Mesenchymal stem cell (in vitro differentiated cells and primary cell): ENCODE data around the gene PATZ1.
A peak's percentile ranks its signal among the peaks of the same experiment; 100 is the strongest.

ENCODE experiments used
- DNase-seq: peaks from one replicate; pipeline ENCODE4 v3.0.0-alpha.2; 2013
- H2AFZ ChIP-seq: one replicate; pipeline ENCODE4 v1.6.1; 2013; ENCODE audit warnings: low read depth, mild to moderate bottlenecking, control low read depth, inconsistent platforms, low read length, moderate library complexity
- H2AK5ac ChIP-seq: 2 replicates; pipeline ENCODE4 v1.6.1; 2013; ENCODE audit warnings: low read length, moderate library complexity, mild to moderate bottlenecking, inconsistent platforms; ENCODE audit not compliant: severe bottlenecking
- H2BK120ac ChIP-seq: one replicate; pipeline ENCODE4 v1.6.1; 2013; ENCODE audit warnings: low read depth, mild to moderate bottlenecking, inconsistent platforms, low read length, moderate library complexity
- H2BK12ac ChIP-seq, 2 experiments: one replicate each; pipeline ENCODE4 v1.6.1; 2013; ENCODE audit warnings: inconsistent platforms in 2 of 2, low read length in 2 of 2, mild to moderate bottlenecking in 2 of 2, moderate library complexity in 2 of 2, control low read depth in 1 of 2
- H2BK15ac ChIP-seq: one replicate; pipeline ENCODE4 v1.6.1; 2013; ENCODE audit warnings: mild to moderate bottlenecking, low read depth, inconsistent platforms; ENCODE audit not compliant: poor library complexity, severe bottlenecking
- H2BK5ac ChIP-seq: 2 replicates; pipeline ENCODE4 v1.6.1; 2013; ENCODE audit warnings: low read depth, mild to moderate bottlenecking, low read length, control low read depth, inconsistent platforms; ENCODE audit not compliant: poor library complexity, severe bottlenecking
- H3K14ac ChIP-seq, 2 experiments: one replicate each; pipeline ENCODE4 v1.6.1; 2013; ENCODE audit warnings: inconsistent platforms in 2 of 2, low read length in 2 of 2, control low read depth in 1 of 2, mild to moderate bottlenecking in 1 of 2, moderate library complexity in 1 of 2
- H3K18ac ChIP-seq, 2 experiments: one replicate each; pipeline ENCODE4 v1.6.1; 2013; ENCODE audit warnings: inconsistent platforms in 2 of 2, low read length in 2 of 2, control low read depth in 1 of 2, low read depth in 1 of 2, mild to moderate bottlenecking in 1 of 2
- H3K23ac ChIP-seq, 2 experiments: one replicate each; pipeline ENCODE4 v1.6.1; 2013; ENCODE audit warnings: inconsistent platforms in 2 of 2, low read length in 2 of 2, mild to moderate bottlenecking in 2 of 2, moderate library complexity in 2 of 2, control low read depth in 1 of 2
- H3K27ac ChIP-seq: 2 replicates; pipeline ENCODE4 v1.5.1; 2013; ENCODE audit warnings: mild to moderate bottlenecking, moderate library complexity, low read length, control low read depth, inconsistent platforms; ENCODE audit not compliant: poor library complexity, severe bottlenecking
- H3K27me3 ChIP-seq, 2 experiments: 2 replicates each; pipeline versions ENCODE4 v1.6.1 to v1.7.0; 2013; ENCODE audit warnings: low read length in 2 of 2, mild to moderate bottlenecking in 2 of 2, moderate library complexity in 2 of 2, control low read depth in 1 of 2, inconsistent platforms in 1 of 2; ENCODE audit not compliant: control insufficient read depth in 1 of 2, insufficient read depth in 1 of 2
- H3K36me3 ChIP-seq, 2 experiments: 2 replicates each; pipeline versions ENCODE4 v1.6.1 to v1.7.0; 2013; ENCODE audit warnings: low read length in 2 of 2, control low read depth in 1 of 2, inconsistent platforms in 1 of 2, low read depth in 1 of 2, mild to moderate bottlenecking in 1 of 2; ENCODE audit not compliant: insufficient read depth in 2 of 2, control insufficient read depth in 1 of 2
- H3K4ac ChIP-seq, 2 experiments: one replicate each; pipeline ENCODE4 v1.6.1; 2013; ENCODE audit warnings: inconsistent platforms in 2 of 2, low read length in 2 of 2, mild to moderate bottlenecking in 2 of 2, moderate library complexity in 2 of 2, control low read depth in 1 of 2, low read depth in 1 of 2
- H3K4me1 ChIP-seq: 2 replicates; pipeline ENCODE4 v1.6.1; 2013; ENCODE audit warnings: low read depth, low read length, control low read depth; ENCODE audit not compliant: control insufficient read depth, insufficient read depth
- H3K4me2 ChIP-seq: 2 replicates; pipeline ENCODE4 v1.6.1; 2013; ENCODE audit warnings: low read length, mild to moderate bottlenecking, inconsistent platforms; ENCODE audit not compliant: poor library complexity, severe bottlenecking
- H3K4me3 ChIP-seq, 2 experiments: 2 replicates each; pipeline versions ENCODE4 v1.5.1 to v1.7.0; 2013; ENCODE audit warnings: low read length in 2 of 2, mild to moderate bottlenecking in 2 of 2, control low read depth in 1 of 2, low read depth in 1 of 2; ENCODE audit not compliant: insufficient read depth in 1 of 2
- H3K79me1 ChIP-seq: replicated peaks from 2 replicates; pipeline ENCODE4 v1.6.1; 2013; ENCODE audit warnings: mild to moderate bottlenecking, control low read depth, low read length, inconsistent platforms; ENCODE audit not compliant: poor library complexity, severe bottlenecking
- H3K9ac ChIP-seq: 2 replicates; pipeline ENCODE4 v1.7.0; 2013; ENCODE audit warnings: mild to moderate bottlenecking, low read length, moderate library complexity
- H3K9me3 ChIP-seq: 2 replicates; pipeline ENCODE4 v1.7.0; 2013; ENCODE audit warnings: mild to moderate bottlenecking, low read length; ENCODE audit not compliant: control insufficient read depth
- H4K8ac ChIP-seq: one replicate; pipeline ENCODE4 v1.6.1; 2013; ENCODE audit warnings: inconsistent platforms, mild to moderate bottlenecking, low read length, moderate library complexity
- H4K91ac ChIP-seq: one replicate; pipeline ENCODE4 v1.6.1; 2013; ENCODE audit warnings: mild to moderate bottlenecking, low read length, inconsistent platforms
- WGBS: methylation state at CpG from one replicate; pipeline ENCODE4 v1.1.7; 2013; ENCODE audit warnings: mixed read lengths; 5-methylcytosine and 5-hydroxymethylcytosine counted together

The PATZ1 gene

DNA sequence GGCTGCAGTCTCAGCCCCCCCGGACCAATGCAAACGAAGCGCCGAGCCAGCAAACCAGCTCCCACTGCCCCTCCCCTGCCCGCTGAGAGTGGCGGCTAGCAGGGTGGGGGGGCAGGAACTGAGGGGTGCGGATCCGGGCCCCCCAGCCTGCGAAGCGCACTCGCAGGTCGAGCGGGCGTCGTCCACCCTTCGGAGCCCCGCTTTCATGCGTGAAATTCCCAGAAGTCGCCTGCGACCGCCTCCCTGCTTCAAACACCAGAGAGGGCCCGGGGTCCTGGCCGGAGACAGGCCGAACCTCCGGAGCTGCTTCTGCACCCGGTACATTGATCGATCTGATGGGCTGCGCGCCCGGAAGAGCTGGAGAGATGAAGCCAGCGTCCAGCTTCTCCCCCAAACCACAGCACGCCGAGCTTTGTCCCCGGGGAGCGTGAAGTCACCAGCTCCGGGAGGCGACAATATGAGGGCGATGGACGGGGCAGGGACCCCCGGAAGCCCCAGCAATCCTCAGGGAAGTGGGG lies 646 bp upstream of the PATZ1 start:
- H2BK12ac ChIP-seq, result peak overlapping the region; percentile 7 to 63
- H4K91ac ChIP-seq, result peak overlapping the region; percentile 92
- H2BK5ac ChIP-seq, result peak overlapping the region; percentile 71
- peak overlapping the region; percentile 62 for H2AFZ ChIP-seq
- peaks cover 37% of the 10 kb centered on the region for H3K4me1 ChIP-seq
- 1% methylated on average over 33 of the region's 40 CpGs for whole genome bisulfite sequencing
- peak overlapping the region in 1 of 2 experiments; percentile 44 for H3K14ac ChIP-seq
- peak overlapping the region; percentile 95 for H3K4me2 ChIP-seq
- H3K4me3 ChIP-seq, result peak overlapping the region; percentile 56 to 82
- H2AK5ac ChIP-seq, result peak overlapping the region; percentile 14
- H3K79me1 ChIP-seq, result peaks cover 18% of the 10 kb centered on the region
- H3K9ac ChIP-seq, result peak overlapping the region; percentile 83
- H2BK15ac ChIP-seq, result peak overlapping the region; percentile 80
- H3K9me3 ChIP-seq, result no peaks in the 10 kb centered on the region
- H4K8ac ChIP-seq, result peak overlapping the region; percentile 98
- peaks cover 13 to 22% of the 10 kb centered on the region in 2 experiments for H3K36me3 ChIP-seq
- peak overlapping the region; percentile 87 for H3K27ac ChIP-seq
- peak overlapping the region; percentile 93 to 95 for H3K18ac ChIP-seq
- no peak overlapping the region for H3K23ac ChIP-seq
- peak; percentile 75 for DNase-seq
- H3K27me3 ChIP-seq, result peaks cover 0 to 2% of the 10 kb centered on the region in 2 experiments
- H3K4ac ChIP-seq, result peak overlapping the region; percentile 32 to 78
- peak overlapping the region; percentile 94 for H2BK120ac ChIP-seq

DNA sequence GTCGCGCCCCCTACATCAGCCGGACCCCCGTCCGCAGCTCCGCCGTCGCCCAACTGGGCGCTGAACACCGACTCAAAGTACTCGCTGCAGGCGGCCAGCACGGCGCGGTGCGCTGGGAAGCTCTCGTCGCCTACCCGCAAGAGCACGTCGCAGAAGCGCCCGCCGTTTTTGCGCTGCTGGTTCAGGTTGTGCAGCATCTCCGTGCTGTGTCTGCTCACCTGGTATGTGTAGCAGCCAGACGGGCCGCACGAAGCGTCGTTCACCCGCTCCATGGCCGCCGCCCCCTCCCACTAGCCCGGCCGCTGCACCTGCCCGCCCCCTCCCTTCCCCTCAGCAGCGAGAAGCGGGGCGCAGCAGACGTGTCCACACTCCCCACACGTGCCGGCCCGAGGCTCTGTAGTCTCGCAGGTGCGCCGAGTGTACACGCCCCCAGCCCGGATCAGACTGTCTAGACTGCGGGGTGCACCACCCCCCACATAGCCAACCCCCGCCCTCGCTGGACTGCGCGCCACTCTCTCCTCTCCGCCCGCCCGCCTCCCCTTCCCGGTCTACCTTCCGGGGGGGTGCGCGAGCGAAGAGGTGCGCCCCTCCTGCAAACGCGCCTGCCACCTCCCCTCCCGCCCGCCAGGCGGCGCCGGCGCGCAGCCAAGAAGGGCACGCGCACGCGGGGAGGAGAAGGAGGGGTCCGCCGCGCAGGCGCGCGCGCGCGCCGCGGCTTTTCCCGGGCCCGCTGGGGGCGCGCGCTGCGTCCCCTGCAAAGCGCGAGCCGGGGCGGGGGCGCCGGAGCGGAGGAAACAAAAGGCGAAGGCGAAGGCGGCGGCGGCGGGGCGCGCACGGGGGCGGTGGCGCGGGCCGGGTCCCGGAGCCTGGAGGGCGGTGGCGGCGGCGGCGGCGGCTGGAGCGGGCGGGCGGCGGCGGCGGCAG lies 553 bp downstream of the PATZ1 start:
- H2BK15ac ChIP-seq, result peak overlapping the region; percentile 31
- H3K4me1 ChIP-seq, result peaks cover 39% of the 10 kb centered on the region
- no peak overlapping the region for H3K9ac ChIP-seq
- DNase-seq, result peak; percentile 86
- H3K4ac ChIP-seq, result peak overlapping the region; percentile 88 to 90
- peaks cover 30% of the 10 kb centered on the region for H3K79me1 ChIP-seq
- H2AK5ac ChIP-seq, result no peak overlapping the region
- H3K27me3 ChIP-seq, result no peaks in the 10 kb centered on the region
- H3K4me2 ChIP-seq, result peak overlapping the region; percentile 95
- H4K8ac ChIP-seq, result peak overlapping the region; percentile 92
- 1% methylated on average over 77 of the region's 126 CpGs for WGBS
- peak overlapping the region; percentile 74 to 75 for H3K4me3 ChIP-seq
- H2BK120ac ChIP-seq, result peak overlapping the region; percentile 94
- peak overlapping the region; percentile 95 for H4K91ac ChIP-seq
- no peak overlapping the region for H3K27ac ChIP-seq
- peak overlapping the region; percentile 80 to 82 for H3K18ac ChIP-seq
- H3K36me3 ChIP-seq, result peaks cover 25 to 34% of the 10 kb centered on the region in 2 experiments
- H2BK12ac ChIP-seq, result peak overlapping the region in 1 of 2 experiments; percentile 35
- H2BK5ac ChIP-seq, result no peak overlapping the region
- peak overlapping the region in 1 of 2 experiments; percentile 96 for H3K14ac ChIP-seq
- H3K9me3 ChIP-seq, result no peaks in the 10 kb centered on the region
- H2AFZ ChIP-seq, result peak overlapping the region; percentile 46
- H3K23ac ChIP-seq, result peak overlapping the region in 1 of 2 experiments; percentile 2

DNA sequence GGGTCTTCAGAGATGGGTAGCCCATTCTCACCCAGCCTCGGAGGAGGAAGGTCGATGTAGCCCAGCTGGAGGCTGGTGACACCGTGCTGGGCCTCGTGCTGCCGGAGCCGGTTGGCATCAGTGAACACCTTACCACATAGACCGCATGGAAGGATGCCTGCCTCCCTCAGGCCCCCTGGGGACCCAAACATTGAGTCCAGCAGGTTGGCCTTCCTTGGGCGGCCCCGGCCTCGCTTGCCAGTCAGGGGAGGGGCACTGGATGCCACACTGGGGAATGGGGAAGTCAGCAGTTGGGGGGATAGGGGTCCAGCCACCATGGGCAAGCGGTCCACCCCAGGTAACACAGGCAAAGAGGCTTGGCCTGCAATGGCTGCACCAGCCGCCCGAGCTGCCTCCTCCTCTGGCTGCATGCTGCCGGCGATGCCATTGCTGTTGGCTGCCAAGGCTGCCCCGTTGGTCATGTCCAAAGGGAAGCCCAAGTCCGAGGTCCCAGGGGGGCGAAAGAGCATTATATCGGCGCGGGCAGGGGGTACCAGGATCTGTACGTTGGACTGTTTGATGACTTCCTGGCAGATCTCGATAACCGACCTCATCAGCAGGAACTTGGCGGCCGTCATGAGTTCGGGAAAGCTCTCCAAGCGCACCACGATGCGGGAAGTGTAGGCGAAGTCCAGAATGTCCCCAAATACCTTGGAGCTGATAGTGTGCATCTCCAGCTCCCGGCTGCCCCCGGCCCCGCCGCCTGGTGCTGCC lies 1.4 kb downstream of the PATZ1 start:
- Histone ChIP-seq H2BK120ac (no peak overlapping the region), H3K27ac (no peak overlapping the region), H4K91ac (peak overlapping the region; percentile 1), H3K27me3 (no peaks in the 10 kb centered on the region), H3K14ac (peak overlapping the region in 1 of 2 experiments; percentile 23), H3K18ac (peak overlapping the region in 1 of 2 experiments; percentile 42), H4K8ac (no peak overlapping the region), H3K9me3 (no peaks in the 10 kb centered on the region), H3K4me2 (peak overlapping the region; percentile 95), H3K4me1 (peaks cover 39% of the 10 kb centered on the region), H3K79me1 (peaks cover 37% of the 10 kb centered on the region), H2AFZ (no peak overlapping the region), H3K4ac (peak overlapping the region in 1 of 2 experiments; percentile 32), H2BK12ac (no peak overlapping the region), H2BK5ac (no peak overlapping the region), H3K4me3 (peak overlapping the region; percentile 74 to 75), H3K9ac (no peak overlapping the region), H3K23ac (peak overlapping the region in 1 of 2 experiments; percentile 10), H3K36me3 (peaks cover 33 to 42% of the 10 kb centered on the region in 2 experiments), H2BK15ac (no peak overlapping the region), H2AK5ac (peak overlapping the region; percentile 17)
- DNase-seq, result peak; percentile 52
- 55% methylated on average over 35 of the region's 35 CpGs for WGBS
